Endothelial cell of umbilical vein (primary cell): ENCODE results near the gene ELMO2. TPM values are rescaled to one million over a fixed set of nuclear protein-coding genes. Genes with fewer than 3 reads are reported as not detected.

Experiments used
- BruUV-seq: library from RNA; stranded (reverse); fragments of 400-500 nt; replicated peaks from 2 replicates; lab custom pipeline; 2021; lab: Mats Ljungman, UMichigan
- CTCF ChIA-PET: fragments of 300-600, 350-600 bp; sonication (Branson Sonifier 250); formaldehyde crosslinking; loops from one replicate; lab custom pipeline; 2021; ENCODE audit warnings: antibody characterized with exemption, inconsistent platforms; lab: Charles Lee
- POLR2A ChIA-PET: fragments of 300-600, 350-600 bp; sonication (Branson Sonifier 250); formaldehyde crosslinking; loops from one replicate; lab custom pipeline; 2021; ENCODE audit warnings: antibody characterized with exemption, inconsistent platforms; lab: Charles Lee
- DNase-seq: peaks from one replicate; pipeline ENCODE4 v3.0.0-alpha.2; 2011; ENCODE audit warnings: low read depth, low spot score
- FAIRE-seq: peaks from 2 replicates; lab custom pipeline; 2011; peaks lifted over from hg19 to GRCh38; lab: Jason Lieb, UNC
- H2AFZ ChIP-seq: 2 replicates; pipeline ENCODE4 v1.6.0; 2012; ENCODE audit warnings: low read depth, low read length, control low read depth, inconsistent platforms
- H3K27ac ChIP-seq: 2 replicates; pipeline ENCODE4 v1.5.1; 2011; ENCODE audit warnings: low read depth, mild to moderate bottlenecking, control low read depth, low read length, moderate library complexity; ENCODE audit not compliant: insufficient read depth
- H3K27me3 ChIP-seq, 2 experiments: 2 replicates each; pipeline versions ENCODE4 v1.6.0 to v1.6.1; 2011; ENCODE audit warnings: low read length in 2 of 2, mixed read lengths in 1 of 2; ENCODE audit not compliant: control insufficient read depth in 2 of 2, insufficient read depth in 2 of 2
- H3K36me3 ChIP-seq, 2 experiments: 2 replicates in 1 of 2; 3 replicates in 1 of 2; pipeline ENCODE4 v1.5.1; 2011; ENCODE audit warnings: low read length in 2 of 2, mild to moderate bottlenecking in 1 of 2, moderate library complexity in 1 of 2; ENCODE audit not compliant: control insufficient read depth in 2 of 2, insufficient read depth in 2 of 2; ENCODE audit errors: extremely low read depth in 1 of 2
- H3K4me1 ChIP-seq: 3 replicates; pipeline ENCODE4 v1.5.1; 2011; ENCODE audit warnings: mild to moderate bottlenecking, low read length; ENCODE audit not compliant: control insufficient read depth, insufficient read depth; ENCODE audit errors: extremely low read depth
- H3K4me2 ChIP-seq: 2 replicates; pipeline ENCODE4 v1.6.1; 2011; ENCODE audit warnings: low read length, control low read depth, mixed read lengths; ENCODE audit not compliant: insufficient read depth
- H3K4me3 ChIP-seq, 3 experiments: fragments of 200-600 bp in 1 of 3; sonication (generic), shearing (Covaris generic) in 1 of 3; replicated peaks in 1 of 3; 2 replicates each; pipeline ENCODE4 v1.5.1; 2011 to 2016; ENCODE audit warnings: control low read depth in 3 of 3, low read length in 3 of 3, mild to moderate bottlenecking in 2 of 3, inconsistent platforms in 1 of 3, low read depth in 1 of 3, moderate library complexity in 1 of 3; ENCODE audit not compliant: insufficient read depth in 1 of 3
- H3K79me2 ChIP-seq: 2 replicates; pipeline ENCODE4 v1.6.0; 2012; ENCODE audit warnings: low read length, inconsistent platforms; ENCODE audit not compliant: control insufficient read depth, insufficient read depth
- H3K9ac ChIP-seq: replicated peaks from 2 replicates; pipeline ENCODE3; 2011; ENCODE audit warnings: low read length, control low read depth; ENCODE audit not compliant: insufficient read depth; ENCODE audit errors: extremely low read depth
- H3K9me1 ChIP-seq: replicated peaks from 3 replicates; pipeline ENCODE4 v1.6.0; 2011; ENCODE audit warnings: mild to moderate bottlenecking, low read length; ENCODE audit not compliant: control insufficient read depth, insufficient read depth; ENCODE audit errors: extremely low read depth
- H3K9me3 ChIP-seq: replicated peaks from 2 replicates; pipeline ENCODE4 v1.5.1; 2012; ENCODE audit warnings: low read length, inconsistent platforms; ENCODE audit not compliant: control insufficient read depth, insufficient read depth
- H4K20me1 ChIP-seq: replicated peaks from 2 replicates; pipeline ENCODE3; 2011; ENCODE audit warnings: mild to moderate bottlenecking, low read length; ENCODE audit not compliant: control insufficient read depth, insufficient read depth; ENCODE audit errors: extremely low read depth
- CTCF ChIP-seq, 2 donors: IDR thresholded peaks; 1 replicate in 1 of 2; 2 replicates in 1 of 2; pipeline ENCODE4 v1.5.1; 2011; ENCODE audit warnings: low read length in 2 of 2, mild to moderate bottlenecking in 2 of 2, moderate library complexity in 2 of 2, control low read depth in 1 of 2, inconsistent platforms in 1 of 2, low read depth in 1 of 2; ENCODE audit not compliant: insufficient read depth in 1 of 2; ENCODE audit errors: extremely low read depth in 1 of 2
- GATA2 ChIP-seq: IDR thresholded peaks from 2 replicates; pipeline ENCODE4 v1.7.0; 2011; ENCODE audit warnings: low read depth, mild to moderate bottlenecking, moderate library complexity, mixed read lengths, low read length; ENCODE audit not compliant: insufficient read length, insufficient read depth
- MYC ChIP-seq: IDR thresholded peaks from one replicate; pipeline ENCODE4 v1.6.1; 2011; ENCODE audit warnings: mild to moderate bottlenecking, low read depth, low read length
- POLR2A ChIP-seq: IDR thresholded peaks from 2 replicates; pipeline ENCODE4 v1.6.1; 2012; ENCODE audit warnings: low read depth, mild to moderate bottlenecking, control low read depth, low read length
- POLR2AphosphoS5 ChIP-seq: IDR thresholded peaks from 2 replicates; pipeline ENCODE4 v1.6.1; 2012; ENCODE audit warnings: low read depth, mild to moderate bottlenecking, control low read depth, low read length, moderate library complexity; ENCODE audit not compliant: insufficient read depth
- dilution Hi-C: fragments of 300-500 bp; cut with MboI; formaldehyde crosslinking; loops from one replicate; pipeline ENCODE4 v1.15.0; 2019; ENCODE audit warnings: low sequenced_read_pairs; ENCODE audit not compliant: extremely low pct_ligation_motif_present
- intact Hi-C: fragments of 100-400 bp; cut with micrococcal nuclease; formaldehyde crosslinking; loops from one replicate; pipeline ENCODE4 v1.10.0; 2022
- polyA plus RNA-seq, 4 experiments: library from polyadenylated mRNA; depleted of rRNA in 3 of 4; stranded (reverse) in 3 of 4; unstranded in 1 of 4; fragments of >200 nt; gene quantifications; 2 replicates each; pipeline versions ENCODE4 v1.2.1 to v1.2.3, GENCODE V29; 2011 to 2012; ENCODE audit warnings: missing spikeins in 1 of 4
- total RNA-seq: library from RNA; stranded (reverse); gene quantifications from 2 replicates; pipeline ENCODE4 v1.2.3, GENCODE V29; 2021

ELMO2 gene
- total and polyA plus RNA-seq, 2 donors (not counting 3 experiments of a cell fraction or from before 2014, with no cell fraction given) = 35.1 to 43.5 TPM

DNA sequence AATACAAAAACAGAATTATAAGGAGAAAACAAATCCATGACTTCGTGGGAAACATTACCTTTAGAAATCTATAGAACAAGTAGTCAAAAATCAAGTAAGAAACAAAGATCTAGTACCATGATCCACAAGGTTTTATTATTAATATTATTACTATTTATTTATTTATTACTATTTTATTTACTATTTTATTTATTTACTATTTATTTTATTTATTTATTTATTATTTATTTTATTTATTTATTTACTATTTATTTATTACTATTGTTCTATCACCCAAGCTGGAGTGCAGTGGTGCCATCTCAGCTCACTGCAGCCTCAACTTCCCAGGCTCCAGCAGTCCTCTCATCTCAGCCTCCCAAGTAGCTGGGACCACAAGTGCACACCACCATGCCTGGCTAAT, 13.5 kb upstream of the ELMO2 start:
- H4K20me1 ChIP-seq = no peaks in the 10 kb centered on the region
- peaks cover 3 to 7% of the 10 kb centered on the region in 2 experiments for H3K27me3 ChIP-seq
- H3K9me1 ChIP-seq = no peaks in the 10 kb centered on the region
- no peaks in the 10 kb centered on the region for H3K9me3 ChIP-seq
- no peaks in the 10 kb centered on the region for H3K4me1 ChIP-seq
- ChIA-PET POLR2A (no interaction called here), CTCF (no interaction called here)
- no peak overlapping the region for H2AFZ ChIP-seq
- H3K36me3 ChIP-seq = no peaks in the 10 kb centered on the region
- H3K9ac ChIP-seq = no peak overlapping the region
- dilution Hi-C loops (no loop called here), intact Hi-C loops (no loop called here)
- no peak overlapping the region for H3K4me3 ChIP-seq
- no peak for DNase-seq
- no peak overlapping the region for H3K27ac ChIP-seq
- H3K79me2 ChIP-seq = no peaks in the 10 kb centered on the region
- no peak overlapping the region for H3K4me2 ChIP-seq
- TF ChIP-seq GATA2 (no peak), POLR2A (no peak), MYC (no peak), POLR2AphosphoS5 (no peak)
- FAIRE-seq = no peak
- no TSS peak for BruUV-seq

DNA sequence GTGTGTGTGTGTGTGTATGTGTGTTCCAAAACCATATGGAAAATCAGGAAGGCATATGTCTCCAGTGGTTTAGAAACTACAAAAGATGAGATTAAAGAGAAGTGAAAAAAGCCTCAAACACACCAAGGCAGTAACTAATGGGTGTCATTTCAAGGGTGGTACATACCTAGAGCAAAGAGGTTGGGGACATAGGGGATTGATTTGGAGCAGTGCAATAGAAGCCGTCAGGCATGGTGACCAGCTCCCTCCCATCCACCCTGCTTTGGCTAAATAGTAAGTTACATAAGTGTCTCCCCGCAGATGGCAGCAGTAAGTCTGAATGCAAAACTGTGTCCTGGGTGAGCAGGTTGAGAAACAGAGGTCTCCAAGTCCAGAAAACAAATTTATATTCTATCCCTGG, 10.4 kb upstream of the ELMO2 start:
- no peak overlapping the region for H3K27ac ChIP-seq
- no peaks in the 10 kb centered on the region for H3K9me1 ChIP-seq
- no peak for DNase-seq
- ChIA-PET POLR2A (no interaction called here), CTCF (no interaction called here)
- no TSS peak for BruUV-seq
- no peaks in the 10 kb centered on the region for H3K9me3 ChIP-seq
- dilution Hi-C loops (no loop called here), intact Hi-C loops (no loop called here)
- no peak overlapping the region for H3K4me2 ChIP-seq
- H2AFZ ChIP-seq = no peak overlapping the region
- H3K79me2 ChIP-seq = no peaks in the 10 kb centered on the region
- FAIRE-seq = no peak
- H3K4me1 ChIP-seq = no peaks in the 10 kb centered on the region
- peaks cover 4 to 13% of the 10 kb centered on the region in 2 experiments for H3K27me3 ChIP-seq
- no peaks in the 10 kb centered on the region for H4K20me1 ChIP-seq
- no peak overlapping the region for H3K9ac ChIP-seq
- no peak overlapping the region for H3K4me3 ChIP-seq
- no peaks in the 10 kb centered on the region for H3K36me3 ChIP-seq
- TF ChIP-seq CTCF (IDR thresholded peaks at IDR 0.05; ENCODE audit: extremely low read depth in 1 of 2, insufficient read depth in 1 of 2, low read depth in 1 of 2, low read length in 2 of 2) (no peak), MYC (no peak)
